OCI-LY1 (cell line): ENCODE data around the gene SLC39A10.

Source experiments
- EZH2 ChIP-seq: fragments of 200-600 bp; sonication (generic), shearing (Covaris generic); IDR thresholded peaks from 2 replicates; pipeline ENCODE4 v1.8.0; 2017; ENCODE audit warnings: borderline replicate concordance, mixed run types, mild to moderate bottlenecking, antibody characterized with exemption, low read length, moderate library complexity, mixed read lengths
- TF ChIP-seq, protein P1 (sequence below): fragments of 200-600 bp; sonication (generic), shearing (Covaris generic); IDR thresholded peaks from 2 replicates; pipeline ENCODE4 v1.5.1; 2017; ENCODE audit warnings: mild to moderate bottlenecking, antibody characterized with exemption, low read length, moderate library complexity, mixed read lengths

- TF ChIP-seq EZH2, result no peak
- TF ChIP-seq, protein P1, sequence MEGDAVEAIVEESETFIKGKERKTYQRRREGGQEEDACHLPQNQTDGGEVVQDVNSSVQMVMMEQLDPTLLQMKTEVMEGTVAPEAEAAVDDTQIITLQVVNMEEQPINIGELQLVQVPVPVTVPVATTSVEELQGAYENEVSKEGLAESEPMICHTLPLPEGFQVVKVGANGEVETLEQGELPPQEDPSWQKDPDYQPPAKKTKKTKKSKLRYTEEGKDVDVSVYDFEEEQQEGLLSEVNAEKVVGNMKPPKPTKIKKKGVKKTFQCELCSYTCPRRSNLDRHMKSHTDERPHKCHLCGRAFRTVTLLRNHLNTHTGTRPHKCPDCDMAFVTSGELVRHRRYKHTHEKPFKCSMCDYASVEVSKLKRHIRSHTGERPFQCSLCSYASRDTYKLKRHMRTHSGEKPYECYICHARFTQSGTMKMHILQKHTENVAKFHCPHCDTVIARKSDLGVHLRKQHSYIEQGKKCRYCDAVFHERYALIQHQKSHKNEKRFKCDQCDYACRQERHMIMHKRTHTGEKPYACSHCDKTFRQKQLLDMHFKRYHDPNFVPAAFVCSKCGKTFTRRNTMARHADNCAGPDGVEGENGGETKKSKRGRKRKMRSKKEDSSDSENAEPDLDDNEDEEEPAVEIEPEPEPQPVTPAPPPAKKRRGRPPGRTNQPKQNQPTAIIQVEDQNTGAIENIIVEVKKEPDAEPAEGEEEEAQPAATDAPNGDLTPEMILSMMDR, result no peak
These were observed 6.0 kb upstream of the SLC39A10 start for GRCh38 chr2:195651046-195651445.
